PFSK-1 (cell line): Measurements from ENCODE around the gene NUPR2.

Experiments
- FOXP2 ChIP-seq: optimal IDR thresholded peaks from 2 replicates; pipeline ENCODE3; 2011; ENCODE audit warnings: borderline replicate concordance, control low read depth, inconsistent platforms; ENCODE audit not compliant: insufficient read depth; ENCODE audit errors: extremely low read length, extremely low read depth
- POLR2AphosphoS5 ChIP-seq: IDR thresholded peaks from 2 replicates; pipeline ENCODE4 v1.6.1; 2012; ENCODE audit warnings: low read depth, mild to moderate bottlenecking, control low read depth, low read length, moderate library complexity
- SIN3A ChIP-seq: IDR thresholded peaks from 2 replicates; pipeline ENCODE4 v1.6.1; 2012; ENCODE audit warnings: mild to moderate bottlenecking, low read length, moderate library complexity, borderline replicate concordance; ENCODE audit not compliant: insufficient read depth
- TAF1 ChIP-seq: IDR thresholded peaks from 2 replicates; pipeline ENCODE4 v1.6.1; 2012; ENCODE audit warnings: low read length, control low read depth, borderline replicate concordance; ENCODE audit not compliant: insufficient read depth
- TF ChIP-seq, protein P1 (sequence below), 2 experiments: IDR thresholded peaks; 2 replicates each; pipeline versions ENCODE4 v1.6.1 to v1.8.0; 2011 to 2012; ENCODE audit warnings: low read depth in 2 of 2, low read length in 2 of 2, control low read depth in 1 of 2, inconsistent platforms in 1 of 2, mild to moderate bottlenecking in 1 of 2, moderate library complexity in 1 of 2; ENCODE audit not compliant: insufficient read depth in 1 of 2

DNA sequence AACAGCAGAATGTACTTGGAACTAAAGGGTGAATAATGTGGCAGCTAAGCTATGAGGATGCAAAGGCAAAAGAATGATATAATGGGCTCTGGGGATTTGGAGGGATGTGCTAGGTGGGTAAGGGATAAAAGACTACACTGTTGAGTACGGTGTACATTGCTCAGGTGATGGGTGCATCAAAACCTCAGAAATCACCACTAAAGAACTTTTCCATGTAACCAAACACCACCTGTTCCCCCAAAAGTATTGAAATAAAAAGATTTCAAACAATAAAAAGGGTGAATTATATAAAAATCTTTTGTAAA is 8.3 kb downstream of the NUPR2 start:
- TF ChIP-seq SIN3A (no peak), POLR2AphosphoS5 (no peak), TAF1 (no peak), FOXP2 (no peak)
- TF ChIP-seq, protein P1, sequence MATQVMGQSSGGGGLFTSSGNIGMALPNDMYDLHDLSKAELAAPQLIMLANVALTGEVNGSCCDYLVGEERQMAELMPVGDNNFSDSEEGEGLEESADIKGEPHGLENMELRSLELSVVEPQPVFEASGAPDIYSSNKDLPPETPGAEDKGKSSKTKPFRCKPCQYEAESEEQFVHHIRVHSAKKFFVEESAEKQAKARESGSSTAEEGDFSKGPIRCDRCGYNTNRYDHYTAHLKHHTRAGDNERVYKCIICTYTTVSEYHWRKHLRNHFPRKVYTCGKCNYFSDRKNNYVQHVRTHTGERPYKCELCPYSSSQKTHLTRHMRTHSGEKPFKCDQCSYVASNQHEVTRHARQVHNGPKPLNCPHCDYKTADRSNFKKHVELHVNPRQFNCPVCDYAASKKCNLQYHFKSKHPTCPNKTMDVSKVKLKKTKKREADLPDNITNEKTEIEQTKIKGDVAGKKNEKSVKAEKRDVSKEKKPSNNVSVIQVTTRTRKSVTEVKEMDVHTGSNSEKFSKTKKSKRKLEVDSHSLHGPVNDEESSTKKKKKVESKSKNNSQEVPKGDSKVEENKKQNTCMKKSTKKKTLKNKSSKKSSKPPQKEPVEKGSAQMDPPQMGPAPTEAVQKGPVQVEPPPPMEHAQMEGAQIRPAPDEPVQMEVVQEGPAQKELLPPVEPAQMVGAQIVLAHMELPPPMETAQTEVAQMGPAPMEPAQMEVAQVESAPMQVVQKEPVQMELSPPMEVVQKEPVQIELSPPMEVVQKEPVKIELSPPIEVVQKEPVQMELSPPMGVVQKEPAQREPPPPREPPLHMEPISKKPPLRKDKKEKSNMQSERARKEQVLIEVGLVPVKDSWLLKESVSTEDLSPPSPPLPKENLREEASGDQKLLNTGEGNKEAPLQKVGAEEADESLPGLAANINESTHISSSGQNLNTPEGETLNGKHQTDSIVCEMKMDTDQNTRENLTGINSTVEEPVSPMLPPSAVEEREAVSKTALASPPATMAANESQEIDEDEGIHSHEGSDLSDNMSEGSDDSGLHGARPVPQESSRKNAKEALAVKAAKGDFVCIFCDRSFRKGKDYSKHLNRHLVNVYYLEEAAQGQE (IDR thresholded peaks at IDR 0.05; ENCODE audit: insufficient read depth in 1 of 2, low read depth in 2 of 2, low read length in 2 of 2) = no peak
